Endothelial cell of umbilical vein (primary cell): ENCODE results near the gene TMEM222.

Experiments used
- GATA2 ChIP-seq: IDR thresholded peaks from 2 replicates; pipeline ENCODE4 v1.7.0; 2011; ENCODE audit warnings: low read depth, mild to moderate bottlenecking, moderate library complexity, mixed read lengths, low read length; ENCODE audit not compliant: insufficient read length, insufficient read depth
- POLR2AphosphoS5 ChIP-seq: IDR thresholded peaks from 2 replicates; pipeline ENCODE4 v1.6.1; 2012; ENCODE audit warnings: low read depth, mild to moderate bottlenecking, control low read depth, low read length, moderate library complexity; ENCODE audit not compliant: insufficient read depth
- TF ChIP-seq, protein P1 (sequence below), 2 donors: IDR thresholded peaks; 1 replicate in 1 of 2; 2 replicates in 1 of 2; pipeline ENCODE4 v1.5.1; 2011; ENCODE audit warnings: low read length in 2 of 2, mild to moderate bottlenecking in 2 of 2, moderate library complexity in 2 of 2, control low read depth in 1 of 2, inconsistent platforms in 1 of 2, low read depth in 1 of 2; ENCODE audit not compliant: insufficient read depth in 1 of 2; ENCODE audit errors: extremely low read depth in 1 of 2

DNA sequence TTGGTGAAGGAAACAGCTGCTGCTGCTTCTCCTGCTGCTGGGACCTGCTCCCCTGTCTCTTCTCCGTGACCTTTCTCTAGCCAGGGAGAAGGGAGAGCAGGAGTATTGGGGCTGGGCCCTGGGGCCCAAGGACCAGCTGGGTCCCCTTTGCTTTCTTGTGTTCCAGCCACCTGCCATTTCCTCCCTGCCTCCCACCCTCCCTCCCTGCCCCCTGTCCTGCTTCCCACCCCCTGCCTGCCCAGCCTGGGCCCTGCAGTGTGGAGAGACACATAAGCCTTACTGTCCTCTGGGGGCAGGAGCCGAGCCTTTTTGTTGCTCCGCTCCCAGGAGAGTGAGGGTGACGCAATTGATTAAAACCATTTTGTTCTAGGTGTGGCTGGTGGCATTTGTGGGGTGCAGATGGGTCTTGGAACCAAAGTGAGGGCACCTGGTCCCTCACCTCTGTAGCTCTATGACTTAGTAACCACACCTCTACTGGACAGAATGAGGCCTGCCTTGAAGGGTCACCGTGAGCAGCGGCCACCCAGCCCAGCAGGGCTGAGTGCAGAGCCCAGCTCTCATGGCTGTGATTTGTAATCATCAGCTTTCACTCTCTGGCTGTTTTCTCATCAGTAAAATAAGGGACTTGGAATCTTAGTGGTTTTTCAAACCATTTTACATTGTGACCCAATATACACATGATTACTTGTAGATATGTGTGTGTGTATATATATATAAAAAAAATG is 13.9 kb upstream of the TMEM222 start:
- TF ChIP-seq, protein P1, sequence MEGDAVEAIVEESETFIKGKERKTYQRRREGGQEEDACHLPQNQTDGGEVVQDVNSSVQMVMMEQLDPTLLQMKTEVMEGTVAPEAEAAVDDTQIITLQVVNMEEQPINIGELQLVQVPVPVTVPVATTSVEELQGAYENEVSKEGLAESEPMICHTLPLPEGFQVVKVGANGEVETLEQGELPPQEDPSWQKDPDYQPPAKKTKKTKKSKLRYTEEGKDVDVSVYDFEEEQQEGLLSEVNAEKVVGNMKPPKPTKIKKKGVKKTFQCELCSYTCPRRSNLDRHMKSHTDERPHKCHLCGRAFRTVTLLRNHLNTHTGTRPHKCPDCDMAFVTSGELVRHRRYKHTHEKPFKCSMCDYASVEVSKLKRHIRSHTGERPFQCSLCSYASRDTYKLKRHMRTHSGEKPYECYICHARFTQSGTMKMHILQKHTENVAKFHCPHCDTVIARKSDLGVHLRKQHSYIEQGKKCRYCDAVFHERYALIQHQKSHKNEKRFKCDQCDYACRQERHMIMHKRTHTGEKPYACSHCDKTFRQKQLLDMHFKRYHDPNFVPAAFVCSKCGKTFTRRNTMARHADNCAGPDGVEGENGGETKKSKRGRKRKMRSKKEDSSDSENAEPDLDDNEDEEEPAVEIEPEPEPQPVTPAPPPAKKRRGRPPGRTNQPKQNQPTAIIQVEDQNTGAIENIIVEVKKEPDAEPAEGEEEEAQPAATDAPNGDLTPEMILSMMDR (IDR thresholded peaks at IDR 0.05; ENCODE audit: extremely low read depth in 1 of 2, insufficient read depth in 1 of 2, low read depth in 1 of 2, low read length in 2 of 2), result no peak
- no peak for TF ChIP-seq GATA2
- no peak for TF ChIP-seq POLR2AphosphoS5
